HCT116 (cell line): ENCODE measurements around the gene REPS2. TPM values are rescaled to one million over a fixed set of nuclear protein-coding genes. Genes with fewer than 3 reads are reported as not detected.

Source experiments
- ATAC-seq: fragments of 200-7000 bp; cut with Tn5 transposase; 2 replicates; pipeline ENCODE4 v1.9.1; 2020; ENCODE audit warnings: mild to moderate bottlenecking, moderate library complexity
- BruUV-seq: library from RNA; stranded (reverse); fragments of 400-500 nt; replicated peaks from 2 replicates; lab custom pipeline; 2021; lab: Mats Ljungman, UMichigan
- CTCF ChIA-PET: fragments of 300-600 bp; sonication (Branson Sonifier 250); formaldehyde crosslinking; loops from one replicate; lab custom pipeline; 2021; ENCODE audit warnings: antibody characterized with exemption; lab: Charles Lee
- POLR2A ChIA-PET: fragments of 300-600, 350-600 bp; sonication (Branson Sonifier 250); formaldehyde crosslinking; loops from one replicate; lab custom pipeline; 2021; ENCODE audit warnings: antibody characterized with exemption; lab: Charles Lee
- RAD21 ChIA-PET, 2 experiments: fragments of 300-600 bp; sonication (Branson Sonifier 250); formaldehyde crosslinking; loops; one replicate each; lab custom pipeline; 2023; ENCODE audit warnings: low total read pairs in 2 of 2; ENCODE audit not compliant: uncharacterized antibody in 2 of 2, unreplicated experiment in 2 of 2, low non-redundant PET in 1 of 2; lab: Charles Lee
- DNase-seq: peaks from one replicate; pipeline ENCODE4 v3.0.0-alpha.2; 2010; ENCODE audit warnings: low read depth, low spot score
- H2AFZ ChIP-seq: fragments of 200-600 bp; shearing (Covaris generic), sonication (generic); 2 replicates; pipeline ENCODE4 v1.6.1; 2017; ENCODE audit warnings: low read depth, mixed run types, mixed read lengths, antibody characterized with exemption, low read length; ENCODE audit not compliant: poor library complexity, severe bottlenecking
- H3K27ac ChIP-seq: 2 replicates; pipeline ENCODE4 v1.5.1; 2012; ENCODE audit warnings: low read depth, low read length
- H3K27me3 ChIP-seq: fragments of 200-600 bp; sonication (generic); 2 replicates; pipeline ENCODE4 v1.6.1; 2016; ENCODE audit warnings: mixed run types, low read length, mixed read lengths; ENCODE audit not compliant: insufficient read depth
- H3K36me3 ChIP-seq, 2 experiments: fragments of 200-500 bp in 1 of 2; fragments of 200-600 bp in 1 of 2; sonication (Bioruptor generic) in 1 of 2; sonication (generic) in 1 of 2; 2 replicates each; pipeline versions ENCODE4 v1.5.1 to v1.6.1; 2014 to 2016; ENCODE audit warnings: low read length in 2 of 2, inconsistent platforms in 1 of 2, mixed read lengths in 1 of 2, mixed run types in 1 of 2; ENCODE audit not compliant: insufficient read depth in 2 of 2, control insufficient read depth in 1 of 2
- H3K4me1 ChIP-seq, 2 experiments: fragments of 200-600 bp in 1 of 2; sonication (generic) in 1 of 2; 2 replicates each; pipeline versions ENCODE4 v1.5.1 to v1.6.1; 2012 to 2017; ENCODE audit warnings: low read length in 2 of 2, inconsistent platforms in 1 of 2, mild to moderate bottlenecking in 1 of 2, mixed read lengths in 1 of 2, mixed run types in 1 of 2, moderate library complexity in 1 of 2; ENCODE audit not compliant: insufficient read depth in 2 of 2, control insufficient read depth in 1 of 2
- H3K4me2 ChIP-seq: fragments of 200-600 bp; sonication (generic); 2 replicates; pipeline ENCODE4 v1.6.1; 2017; ENCODE audit warnings: mixed run types, low read length, mixed read lengths
- H3K4me3 ChIP-seq, 2 experiments: fragments of 200-600 bp in 1 of 2; sonication (generic) in 1 of 2; replicated peaks in 1 of 2; 2 replicates each; pipeline ENCODE4 v1.5.1; 2011 to 2016; ENCODE audit warnings: low read length in 2 of 2, control low read depth in 1 of 2, low read depth in 1 of 2, mild to moderate bottlenecking in 1 of 2, mixed read lengths in 1 of 2, mixed run types in 1 of 2
- H3K79me2 ChIP-seq: fragments of 200-600 bp; sonication (generic); 2 replicates; pipeline ENCODE4 v1.6.1; 2017; ENCODE audit warnings: mild to moderate bottlenecking, mixed run types, low read length, moderate library complexity, mixed read lengths; ENCODE audit not compliant: insufficient read depth
- H3K9ac ChIP-seq: fragments of 200-600 bp; sonication (generic); 2 replicates; pipeline ENCODE4 v1.6.1; 2016; ENCODE audit warnings: low read length, mixed read lengths
- H3K9me2 ChIP-seq: fragments of 200-600 bp; sonication (generic), shearing (Covaris generic); 2 replicates; pipeline ENCODE4 v1.6.1; 2017; ENCODE audit warnings: mixed run types, mild to moderate bottlenecking, moderate library complexity; ENCODE audit not compliant: insufficient read depth
- H3K9me3 ChIP-seq, 2 experiments: fragments of 200-500 bp in 1 of 2; fragments of 200-600 bp in 1 of 2; sonication (Bioruptor generic) in 1 of 2; sonication (generic) in 1 of 2; 2 replicates each; pipeline ENCODE4 v1.6.1; 2014 to 2017; ENCODE audit warnings: low read length in 2 of 2, mixed read lengths in 2 of 2, inconsistent platforms in 1 of 2, low read depth in 1 of 2, mild to moderate bottlenecking in 1 of 2, mixed run types in 1 of 2, moderate library complexity in 1 of 2; ENCODE audit not compliant: control insufficient read depth in 1 of 2, insufficient read depth in 1 of 2
- H4K20me1 ChIP-seq: fragments of 200-600 bp; sonication (generic), shearing (Covaris generic); 2 replicates; pipeline ENCODE4 v1.6.1; 2017; ENCODE audit warnings: mixed run types, mild to moderate bottlenecking, moderate library complexity; ENCODE audit not compliant: insufficient read depth
- CEBPB ChIP-seq: IDR thresholded peaks from 2 replicates; pipeline ENCODE4 v1.6.1; 2012; ENCODE audit warnings: low read depth
- ELF1 ChIP-seq: IDR thresholded peaks from 2 replicates; pipeline ENCODE4 v1.6.1; 2012; ENCODE audit warnings: low read depth, borderline replicate concordance
- EZH2 ChIP-seq: fragments of 200-600 bp; sonication (generic); IDR thresholded peaks from 2 replicates; pipeline ENCODE4 v1.6.1; 2017; ENCODE audit warnings: antibody characterized with exemption, mixed run types
- FOSL1 ChIP-seq: IDR thresholded peaks from 2 replicates; pipeline ENCODE4 v1.6.1; 2012; ENCODE audit warnings: low read depth
- JUND ChIP-seq: IDR thresholded peaks from 2 replicates; pipeline ENCODE4 v1.6.1; 2012
- POLR2A ChIP-seq: IDR thresholded peaks from 2 replicates; pipeline ENCODE4 v1.7.0; 2011; ENCODE audit warnings: borderline replicate concordance; ENCODE audit not compliant: insufficient read depth, insufficient read length; ENCODE audit errors: extremely low read depth
- POLR2AphosphoS5 ChIP-seq: IDR thresholded peaks from 2 replicates; pipeline ENCODE4 v1.6.1; 2011; ENCODE audit warnings: mild to moderate bottlenecking, low read depth, low read length, moderate library complexity
- SIN3A ChIP-seq: IDR thresholded peaks from 2 replicates; pipeline ENCODE4 v1.6.1; 2012; ENCODE audit warnings: low read depth
- SP1 ChIP-seq: IDR thresholded peaks from 2 replicates; pipeline ENCODE4 v1.6.1; 2012; ENCODE audit warnings: low read depth
- SRF ChIP-seq: IDR thresholded peaks from 2 replicates; pipeline ENCODE4 v1.6.1; 2012; ENCODE audit warnings: low read depth
- TCF7L2 ChIP-seq: IDR thresholded peaks from 2 replicates; pipeline ENCODE4 v1.7.0; 2011; ENCODE audit warnings: borderline replicate concordance, inconsistent platforms; ENCODE audit not compliant: insufficient read depth, insufficient read length; ENCODE audit errors: extremely low read depth
- ZFX ChIP-seq: fragments of 450-650 bp; IDR thresholded peaks from 2 replicates; pipeline ENCODE4 v1.6.1; 2017
- ZNF274 ChIP-seq: fragments of 200-500 bp; sonication (Bioruptor generic); IDR thresholded peaks from 2 replicates; pipeline ENCODE4 v1.6.1; 2014; ENCODE audit warnings: mild to moderate bottlenecking, low read depth, low read length, inconsistent platforms
- intact Hi-C: fragments of 100-400 bp; cut with micrococcal nuclease; formaldehyde crosslinking; loops from 2 replicates; pipeline ENCODE4 v1.10.0; 2022
- total RNA-seq: library from RNA; stranded (reverse); gene quantifications from one replicate; pipeline ENCODE4 v1.2.1, GENCODE V29; 2021; ENCODE audit not compliant: unreplicated experiment
- TF ChIP-seq, protein P1 (sequence below): IDR thresholded peaks from 2 replicates; pipeline ENCODE4 v1.6.1; 2012
- TF ChIP-seq, protein P2 (sequence below): IDR thresholded peaks from 2 replicates; pipeline ENCODE4 v1.6.1; 2012
- TF ChIP-seq, protein P3 (sequence below): IDR thresholded peaks from 2 replicates; pipeline ENCODE4 v1.6.1; 2012; ENCODE audit warnings: low read depth

The REPS2 gene
- total RNA-seq, 1 experiment from 2014 or later = 4.5 TPM

DNA sequence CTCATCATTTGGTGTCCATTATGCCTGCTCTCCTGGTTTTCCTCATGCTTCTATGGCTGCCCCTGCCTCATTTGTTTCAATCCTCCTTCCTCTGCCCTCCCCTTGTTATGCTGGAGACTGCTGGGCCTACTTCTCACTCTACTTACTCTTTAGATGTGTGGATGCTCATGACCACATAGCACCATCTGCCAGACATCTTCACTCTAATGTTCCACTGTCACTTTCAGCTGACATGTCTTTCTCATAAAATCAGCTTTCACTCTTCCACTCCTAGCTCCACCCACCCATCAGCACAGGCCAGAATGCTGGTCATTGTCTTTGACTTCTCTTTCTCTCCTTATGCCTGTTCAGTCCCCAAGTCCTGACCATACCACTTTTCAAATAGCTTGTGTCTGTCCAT, 86.8 kb downstream of the REPS2 start (continued):
- TF ChIP-seq SP1 (no peak), CEBPB (no peak), SRF (no peak), POLR2A (no peak), FOSL1 (no peak), ZFX (no peak)
- TF ChIP-seq, protein P1, sequence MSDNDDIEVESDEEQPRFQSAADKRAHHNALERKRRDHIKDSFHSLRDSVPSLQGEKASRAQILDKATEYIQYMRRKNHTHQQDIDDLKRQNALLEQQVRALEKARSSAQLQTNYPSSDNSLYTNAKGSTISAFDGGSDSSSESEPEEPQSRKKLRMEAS = no peak

DNA sequence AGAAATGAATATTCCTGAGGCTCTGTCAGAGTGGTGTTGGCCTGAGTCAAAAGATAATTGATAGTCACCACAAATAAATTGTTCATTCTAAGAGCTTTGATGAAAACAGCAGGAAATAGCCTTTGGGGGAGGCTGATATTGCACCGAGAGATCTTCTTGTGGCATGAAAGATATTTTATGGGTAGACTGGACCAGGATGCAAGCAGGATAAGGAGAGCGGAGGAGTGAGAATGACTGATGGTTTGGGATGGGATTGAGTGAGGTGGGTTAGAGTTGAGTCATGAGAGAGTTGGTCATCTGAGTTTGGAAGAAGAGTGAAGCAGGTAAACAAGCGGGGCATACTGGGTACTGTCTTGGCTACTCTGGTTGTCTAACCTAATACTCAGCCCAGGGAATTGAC, 88.7 kb downstream of the REPS2 start:
- POLR2A ChIA-PET = no interaction called here
- Histone ChIP-seq H2AFZ (no peak overlapping the region), H3K27ac (no peak overlapping the region), H3K9me3 (no peaks in the 10 kb centered on the region), H4K20me1 (no peaks in the 10 kb centered on the region), H3K9ac (no peak overlapping the region), H3K4me2 (no peak overlapping the region), H3K36me3 (no peaks in the 10 kb centered on the region), H3K4me3 (no peak overlapping the region), H3K27me3 (no peaks in the 10 kb centered on the region), H3K79me2 (no peaks in the 10 kb centered on the region), H3K4me1 (no peaks in the 10 kb centered on the region), H3K9me2 (no peaks in the 10 kb centered on the region)
- BruUV-seq = no TSS peak
- ATAC-seq (no peak), DNase-seq (no peak)
- CTCF ChIA-PET = no interaction called here
- RAD21 ChIA-PET = no interaction called here
- intact Hi-C loops = no loop called here
- TF ChIP-seq, protein P2, sequence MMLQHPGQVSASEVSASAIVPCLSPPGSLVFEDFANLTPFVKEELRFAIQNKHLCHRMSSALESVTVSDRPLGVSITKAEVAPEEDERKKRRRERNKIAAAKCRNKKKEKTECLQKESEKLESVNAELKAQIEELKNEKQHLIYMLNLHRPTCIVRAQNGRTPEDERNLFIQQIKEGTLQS = no peak
- TF ChIP-seq JUND (no peak), SIN3A (no peak), POLR2A (no peak), ZNF274 (no peak), SRF (no peak), EZH2 (no peak), POLR2AphosphoS5 (no peak), FOSL1 (no peak), TCF7L2 (no peak), SP1 (no peak), ELF1 (no peak)
- TF ChIP-seq, protein P3, sequence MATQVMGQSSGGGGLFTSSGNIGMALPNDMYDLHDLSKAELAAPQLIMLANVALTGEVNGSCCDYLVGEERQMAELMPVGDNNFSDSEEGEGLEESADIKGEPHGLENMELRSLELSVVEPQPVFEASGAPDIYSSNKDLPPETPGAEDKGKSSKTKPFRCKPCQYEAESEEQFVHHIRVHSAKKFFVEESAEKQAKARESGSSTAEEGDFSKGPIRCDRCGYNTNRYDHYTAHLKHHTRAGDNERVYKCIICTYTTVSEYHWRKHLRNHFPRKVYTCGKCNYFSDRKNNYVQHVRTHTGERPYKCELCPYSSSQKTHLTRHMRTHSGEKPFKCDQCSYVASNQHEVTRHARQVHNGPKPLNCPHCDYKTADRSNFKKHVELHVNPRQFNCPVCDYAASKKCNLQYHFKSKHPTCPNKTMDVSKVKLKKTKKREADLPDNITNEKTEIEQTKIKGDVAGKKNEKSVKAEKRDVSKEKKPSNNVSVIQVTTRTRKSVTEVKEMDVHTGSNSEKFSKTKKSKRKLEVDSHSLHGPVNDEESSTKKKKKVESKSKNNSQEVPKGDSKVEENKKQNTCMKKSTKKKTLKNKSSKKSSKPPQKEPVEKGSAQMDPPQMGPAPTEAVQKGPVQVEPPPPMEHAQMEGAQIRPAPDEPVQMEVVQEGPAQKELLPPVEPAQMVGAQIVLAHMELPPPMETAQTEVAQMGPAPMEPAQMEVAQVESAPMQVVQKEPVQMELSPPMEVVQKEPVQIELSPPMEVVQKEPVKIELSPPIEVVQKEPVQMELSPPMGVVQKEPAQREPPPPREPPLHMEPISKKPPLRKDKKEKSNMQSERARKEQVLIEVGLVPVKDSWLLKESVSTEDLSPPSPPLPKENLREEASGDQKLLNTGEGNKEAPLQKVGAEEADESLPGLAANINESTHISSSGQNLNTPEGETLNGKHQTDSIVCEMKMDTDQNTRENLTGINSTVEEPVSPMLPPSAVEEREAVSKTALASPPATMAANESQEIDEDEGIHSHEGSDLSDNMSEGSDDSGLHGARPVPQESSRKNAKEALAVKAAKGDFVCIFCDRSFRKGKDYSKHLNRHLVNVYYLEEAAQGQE = no peak
